Measurements from ENCODE around the gene HACD4.

The HACD4 gene

GRCh38 chr9:21031091-21031807, at the start of gene HACD4:
TSS of gene HACD4 (minus strand) at chr9:21031640. CDS start at chr9:21031590, 50 bp downstream.
- no peak for DNase-seq

- DNase-seq, result no peak
Observed at GRCh38 chr9:21080793-21081192, 49.4 kb upstream of the HACD4 start.

- DNase-seq, result no peak
Observed at GRCh38 chr9:21078702-21079101, 47.3 kb upstream of the HACD4 start.

GRCh38 chr9:21077781-21078180, 46.3 kb upstream of the HACD4 start, which contains the start of gene IFNB1:
TSS of gene IFNB1 (minus strand) at chr9:21077942. CDS start at chr9:21077869, 73 bp downstream.
- DNase-seq, result no peak

GRCh38 chr9:21075484-21075883, 44.0 kb upstream of the HACD4 start:
- DNase-seq, result no peak

GRCh38 chr9:21070906-21071305, 39.5 kb upstream of the HACD4 start:
- DNase-seq, result no peak

- no peak for DNase-seq
Observed at GRCh38 chr9:21070171-21070571, 38.7 kb upstream of the HACD4 start.

- DNase-seq, result no peak
Observed at GRCh38 chr9:21060919-21061561, 29.6 kb upstream of the HACD4 start.

GRCh38 chr9:21056931-21057330, 25.5 kb upstream of the HACD4 start:
- DNase-seq, result no peak

GRCh38 chr9:21053851-21054250, 22.4 kb upstream of the HACD4 start:
- DNase-seq, result no peak

- no peak for DNase-seq
Observed at GRCh38 chr9:21047281-21047691, 15.8 kb upstream of the HACD4 start.

- DNase-seq, result no peak
Observed at GRCh38 chr9:21043841-21044240, 12.4 kb upstream of the HACD4 start.

- DNase-seq, result no peak
Observed at GRCh38 chr9:21042466-21042865, 11.0 kb upstream of the HACD4 start.

GRCh38 chr9:21039302-21039701, 7.9 kb upstream of the HACD4 start:
- DNase-seq, result no peak

- DNase-seq, result no peak
Observed at GRCh38 chr9:21037278-21037677, 5.8 kb upstream of the HACD4 start.

- no peak for DNase-seq
Observed at GRCh38 chr9:21031808-21032183, 356 bp upstream of the HACD4 start.

GRCh38 chr9:21030389-21031035, 928 bp downstream of the HACD4 start:
- DNase-seq, result peak; percentile 51

- DNase-seq, result no peak
Observed at GRCh38 chr9:21029661-21030060, 1.8 kb downstream of the HACD4 start.

- DNase-seq, result no peak
Observed at GRCh38 chr9:21028466-21028865, 3.0 kb downstream of the HACD4 start.

GRCh38 chr9:21027295-21027694, 4.1 kb downstream of the HACD4 start:
- DNase-seq, result no peak

- no peak for DNase-seq
Observed at GRCh38 chr9:21023861-21024260, 7.6 kb downstream of the HACD4 start.

- no peak for DNase-seq
Observed at GRCh38 chr9:21018177-21018576, 13.3 kb downstream of the HACD4 start.

- no peak for DNase-seq
Observed at GRCh38 chr9:21016701-21017491, 14.5 kb downstream of the HACD4 start.
